Activated T-helper 1 cell treated with Interleukin-2 at 50 U/mL for 16 hours (primary cell): Measurements from ENCODE around the gene CFAP97.
"Not testable (repeated sequence)": the region's sequence is repeated elsewhere in the genome, so short reads cannot be mapped to it uniquely, and the experiment has no call there.

Source experiments
- DNase-seq: peaks from one replicate; pipeline ENCODE4 v3.0.0-alpha.2; 2020; ENCODE audit warnings: low read depth

CFAP97 gene

DNA sequence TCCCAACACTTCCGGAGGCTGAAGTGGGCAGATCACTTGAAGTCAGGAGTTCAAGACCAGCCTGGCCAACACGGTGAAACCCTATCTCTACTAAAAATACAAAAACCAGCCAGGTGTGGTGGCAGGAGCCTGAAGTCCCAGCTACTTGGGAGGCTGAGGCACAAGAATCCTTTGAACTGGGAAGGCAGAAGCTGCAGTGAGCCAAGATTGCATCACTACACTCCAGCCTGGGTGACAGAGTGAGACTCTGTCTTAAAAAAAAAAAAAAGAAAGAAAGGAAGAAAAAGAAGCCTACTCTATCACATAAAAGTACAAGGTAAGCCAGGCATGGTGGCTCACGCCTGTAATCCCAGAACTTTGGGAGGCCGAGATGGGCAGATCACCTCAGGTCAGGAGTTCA, 5.6 kb downstream of the CFAP97 start:
- not testable (repeated sequence) for DNase-seq

DNA sequence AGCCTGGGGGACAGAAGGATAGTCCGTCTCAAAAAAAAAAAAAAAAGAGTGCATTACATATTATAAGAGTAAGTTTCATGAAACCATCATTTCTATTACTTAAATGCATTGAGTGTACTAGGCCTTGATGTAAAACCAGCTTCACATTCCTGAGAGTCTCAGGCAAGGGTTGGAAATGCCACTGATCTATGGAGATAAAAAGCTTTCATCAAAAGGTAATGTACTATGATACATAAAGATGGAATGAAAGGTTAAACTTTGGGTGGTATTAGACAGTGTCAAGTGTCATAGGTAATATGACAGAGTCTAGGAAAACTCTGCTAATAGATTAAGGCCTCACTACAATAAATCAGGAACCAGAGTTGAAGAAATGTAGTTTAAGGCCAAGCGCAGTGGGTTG, 7.4 kb downstream of the CFAP97 start:
- no peak for DNase-seq

DNA sequence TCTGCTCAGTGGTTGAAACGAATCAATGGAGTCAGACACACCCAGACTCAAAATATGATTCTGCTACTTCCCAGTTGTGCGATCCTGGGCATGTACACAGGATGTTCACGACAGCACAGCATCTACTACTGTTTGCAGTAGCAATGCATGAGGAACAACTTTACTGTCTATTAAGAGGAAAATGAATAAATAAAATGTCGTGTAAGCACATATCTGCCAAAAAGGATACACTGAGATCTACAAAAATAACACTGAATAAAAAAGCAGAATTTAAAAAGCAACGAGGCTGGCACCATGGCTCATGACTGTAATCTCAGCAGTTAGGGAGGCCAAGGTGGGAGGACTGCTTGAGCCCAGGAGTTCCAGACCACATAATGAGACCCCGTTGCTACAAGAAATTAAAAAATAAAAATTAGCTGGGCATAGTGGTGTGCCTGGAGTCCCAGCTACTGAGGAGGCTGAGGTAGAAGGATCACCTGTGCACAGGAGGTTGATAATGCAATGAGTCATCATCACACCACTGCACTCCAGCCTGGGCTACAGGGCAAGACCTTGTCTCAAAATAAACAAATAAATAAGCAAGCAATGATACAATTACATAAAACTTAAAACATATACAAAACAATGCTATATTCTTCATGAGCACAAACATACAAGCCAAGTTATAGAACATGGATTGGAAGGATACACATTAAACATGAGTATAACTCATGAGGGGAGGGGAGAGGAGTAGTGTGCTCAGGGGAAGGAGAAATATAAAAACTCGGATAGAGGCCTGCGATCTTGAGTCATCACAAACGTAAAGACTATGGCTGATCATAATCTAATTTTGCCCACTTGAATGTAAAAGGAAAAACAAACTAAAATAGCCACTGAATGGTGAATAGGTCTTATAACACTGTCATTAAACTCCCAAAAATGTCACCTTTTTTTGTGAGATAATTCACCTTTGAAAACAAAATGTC, 8.6 kb downstream of the CFAP97 start:
- no peak for DNase-seq

DNA sequence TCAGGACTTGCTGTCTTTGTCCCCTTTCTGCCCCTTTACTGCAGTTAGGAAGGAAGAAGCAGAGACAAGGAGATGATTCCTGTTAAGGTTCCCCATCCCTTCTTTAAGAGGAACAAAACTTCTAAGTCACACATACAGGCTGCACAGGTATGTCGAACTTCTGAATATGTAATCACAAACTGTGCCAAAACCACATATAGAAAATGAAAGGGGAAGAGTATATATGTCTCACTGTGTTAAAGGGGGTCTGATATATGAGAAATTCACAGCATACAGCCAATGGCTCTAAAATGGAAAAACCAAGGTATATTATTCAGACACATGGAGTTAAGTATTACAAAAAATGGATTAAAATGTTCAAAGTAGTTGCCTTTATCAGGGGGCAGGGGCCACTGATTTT, 11.7 kb downstream of the CFAP97 start:
- no peak for DNase-seq

DNA sequence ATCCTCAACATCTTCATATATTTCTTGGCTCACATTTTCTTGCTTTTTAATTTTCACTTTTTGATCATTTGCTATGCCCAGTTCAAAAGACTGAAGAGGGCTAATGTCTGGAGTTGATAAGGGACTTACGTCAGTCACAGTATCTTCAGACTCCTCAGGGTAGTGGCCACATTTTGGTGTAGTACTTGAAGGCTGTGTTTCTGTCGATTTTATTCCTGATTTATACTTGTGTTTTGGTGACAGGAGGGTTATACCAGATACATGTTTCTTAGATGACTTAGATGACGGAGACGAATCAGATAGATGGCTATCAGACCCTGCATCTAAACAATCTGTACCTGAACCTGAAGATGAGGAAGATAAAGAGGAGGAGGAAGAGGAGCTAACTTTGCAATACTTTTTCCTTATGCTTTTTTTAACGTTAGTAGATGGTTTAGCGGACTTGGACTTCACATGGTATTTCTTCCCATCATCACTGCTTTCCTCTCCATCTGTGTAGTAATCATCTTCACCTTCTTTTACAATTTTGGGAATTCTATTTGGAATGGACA, 13.4 kb downstream of the CFAP97 start:
- DNase-seq, result no peak

DNA sequence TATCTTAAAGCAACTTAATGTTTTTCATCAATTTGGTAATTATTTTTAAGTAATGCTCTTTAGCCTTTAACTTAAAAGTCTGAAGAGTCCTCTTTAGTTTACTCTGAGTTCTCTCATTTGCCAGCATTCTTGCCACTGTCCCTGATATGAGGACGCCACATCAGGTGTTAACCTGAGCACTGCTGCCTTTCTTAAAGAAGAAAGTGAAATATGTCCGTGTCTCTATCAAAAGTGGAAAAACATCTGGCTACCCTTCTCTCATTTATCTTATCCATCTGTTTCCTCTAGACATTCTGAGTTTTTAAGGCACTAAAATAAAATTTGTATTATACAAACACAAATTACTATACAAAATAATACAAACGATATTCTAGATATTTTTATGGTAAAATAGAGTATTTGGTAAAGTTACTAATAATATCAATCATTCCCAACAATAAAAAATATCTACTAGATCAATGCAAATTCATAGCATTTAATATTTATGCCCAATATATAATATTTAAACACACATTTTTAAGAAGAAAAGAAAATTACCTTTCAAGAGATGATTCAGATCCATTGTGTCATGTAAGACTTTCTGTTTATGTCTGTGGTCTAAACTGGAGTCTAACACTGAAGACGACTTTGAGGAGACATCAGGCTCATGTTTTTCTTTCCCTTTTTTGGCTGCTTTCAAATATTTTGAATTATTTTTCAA, 14.0 kb downstream of the CFAP97 start:
- no peak for DNase-seq

DNA sequence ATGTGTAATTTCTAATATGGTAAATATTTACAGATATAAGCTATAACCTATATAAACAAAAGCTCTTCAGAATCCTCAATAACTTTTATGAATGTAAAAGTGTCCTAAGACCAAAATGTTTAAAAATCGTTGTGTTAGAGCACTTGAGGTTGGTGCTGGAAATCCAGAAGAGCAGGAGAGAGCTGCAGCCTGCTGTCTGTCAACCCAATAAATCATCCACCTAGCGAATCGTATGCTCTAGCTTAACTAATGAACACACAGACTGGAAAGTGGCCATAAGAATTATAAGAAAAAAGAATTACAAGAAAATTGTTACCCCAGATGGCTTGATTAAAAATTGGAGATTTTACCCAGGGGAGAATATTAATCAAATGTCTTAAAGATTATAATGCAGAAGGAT, 17.0 kb downstream of the CFAP97 start:
- DNase-seq, result no peak

DNA sequence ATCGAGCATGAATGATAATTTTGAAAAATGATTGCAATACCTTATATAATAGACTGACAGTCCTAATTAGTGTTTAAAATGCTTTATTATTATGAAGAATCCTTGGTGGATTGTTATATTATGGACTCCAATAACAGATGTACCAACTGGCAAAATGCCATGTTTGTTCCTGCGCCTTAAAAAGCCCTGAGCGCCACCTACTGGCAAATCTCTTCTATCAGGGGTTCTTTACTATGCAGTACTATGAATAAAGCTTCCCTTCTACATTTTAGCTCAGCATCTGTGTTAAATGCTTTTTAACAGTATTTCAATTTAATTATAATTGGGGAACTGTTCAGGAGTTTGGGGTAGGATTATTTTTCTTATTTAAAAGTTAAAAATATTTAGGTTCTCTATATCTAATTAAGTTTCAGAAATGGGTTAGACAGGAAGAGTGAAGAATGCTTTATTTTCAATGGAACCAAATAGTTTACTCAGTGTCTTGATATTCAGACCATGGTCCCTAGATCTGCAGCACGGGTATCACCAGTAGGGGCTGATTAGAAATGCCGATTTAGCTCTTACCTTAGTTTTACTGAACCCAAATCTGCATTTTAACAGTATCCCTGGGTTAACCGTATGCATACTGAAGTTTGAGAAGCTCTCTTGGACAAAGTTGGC, 20.0 kb downstream of the CFAP97 start:
- peak; percentile 45 for DNase-seq

DNA sequence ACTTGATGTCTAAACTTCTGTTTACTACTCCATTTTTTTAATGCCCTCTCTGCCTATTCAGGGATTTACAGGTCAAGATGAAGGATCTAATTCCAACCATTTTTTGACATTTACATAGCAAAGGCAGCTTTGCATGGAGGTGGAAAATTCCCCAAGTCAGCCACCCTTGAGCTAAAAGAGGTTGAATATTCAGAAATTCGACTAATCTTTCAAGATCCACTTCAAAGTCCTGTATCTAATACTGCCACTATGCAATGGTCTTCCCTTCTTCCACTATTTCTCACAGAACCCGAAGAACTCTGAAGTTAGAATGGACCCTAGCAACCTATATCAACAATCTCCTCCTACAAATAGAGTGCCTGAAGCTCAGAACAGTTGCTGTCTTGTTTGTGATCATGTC, 21.6 kb downstream of the CFAP97 start:
- DNase-seq, result no peak

DNA sequence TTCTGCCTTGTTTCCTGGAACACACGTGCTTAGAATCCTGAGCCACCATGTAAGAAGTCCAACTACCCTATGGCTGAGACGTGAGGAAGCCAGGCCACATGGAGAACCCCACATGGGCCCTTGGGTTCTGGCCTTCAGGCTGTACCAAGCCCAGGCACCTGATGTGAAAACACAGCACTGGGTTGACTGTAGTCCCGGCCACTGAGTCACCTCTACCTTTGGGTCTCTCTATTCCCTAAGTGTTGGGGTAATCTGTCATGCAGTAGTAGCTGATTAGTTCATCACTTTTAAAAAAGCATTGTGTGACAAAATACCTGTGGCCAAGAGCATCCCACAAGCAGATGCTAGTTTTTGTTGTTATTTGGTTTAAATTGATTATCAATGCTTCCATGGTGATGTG, 24.3 kb downstream of the CFAP97 start:
- DNase-seq, result no peak

DNA sequence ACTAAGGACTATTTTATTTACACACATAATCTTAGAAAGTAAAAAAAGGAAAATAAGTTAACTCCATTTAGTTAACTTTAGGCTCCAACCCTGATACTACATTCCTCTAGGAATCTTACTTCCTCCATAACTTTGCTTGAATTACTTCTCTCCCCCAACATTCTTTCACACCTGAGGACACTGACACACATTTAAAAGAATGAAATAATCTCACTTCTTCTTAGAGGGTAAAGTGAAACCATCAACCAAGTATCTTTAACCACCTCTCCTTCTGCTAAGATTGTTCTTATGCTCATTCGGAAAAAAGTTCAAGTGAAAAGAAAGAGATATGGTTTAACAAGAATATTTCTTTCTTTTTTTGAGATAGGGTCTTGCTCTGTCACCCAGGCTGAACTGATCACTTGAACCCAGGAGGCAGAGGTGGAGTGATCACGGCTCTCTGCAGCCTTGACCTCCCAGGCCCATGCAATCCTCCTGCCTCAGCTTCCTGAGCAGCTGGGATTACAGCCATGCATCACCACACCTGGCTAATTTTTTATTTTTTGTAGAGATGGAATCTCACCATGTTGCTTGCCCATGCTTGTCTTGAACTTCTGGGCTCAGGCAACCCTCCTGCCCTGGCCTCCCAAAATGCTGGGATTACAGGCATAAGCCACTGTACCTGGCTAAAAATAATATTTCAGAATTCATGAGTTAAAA, 32.3 kb downstream of the CFAP97 start:
- DNase-seq, result no peak

DNA sequence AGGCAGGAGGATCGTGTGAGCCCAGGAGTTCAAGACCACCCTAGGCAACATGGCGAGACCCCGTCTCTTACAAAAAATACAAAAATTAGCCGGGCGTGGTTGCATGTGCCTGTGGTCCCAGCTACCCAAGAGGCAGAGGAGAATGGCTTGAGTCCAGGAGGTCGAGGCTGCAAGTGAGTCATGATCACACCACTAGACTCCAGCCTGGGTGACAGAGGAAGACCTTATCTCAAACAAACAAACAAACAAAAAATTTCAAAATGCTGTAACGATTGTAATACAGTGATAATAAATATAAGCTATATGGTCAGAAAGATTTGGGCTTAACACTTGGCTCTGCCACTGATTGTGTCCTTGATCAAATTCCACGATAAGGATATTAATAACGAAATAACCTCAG, 36.6 kb downstream of the CFAP97 start:
- DNase-seq, result no peak

DNA sequence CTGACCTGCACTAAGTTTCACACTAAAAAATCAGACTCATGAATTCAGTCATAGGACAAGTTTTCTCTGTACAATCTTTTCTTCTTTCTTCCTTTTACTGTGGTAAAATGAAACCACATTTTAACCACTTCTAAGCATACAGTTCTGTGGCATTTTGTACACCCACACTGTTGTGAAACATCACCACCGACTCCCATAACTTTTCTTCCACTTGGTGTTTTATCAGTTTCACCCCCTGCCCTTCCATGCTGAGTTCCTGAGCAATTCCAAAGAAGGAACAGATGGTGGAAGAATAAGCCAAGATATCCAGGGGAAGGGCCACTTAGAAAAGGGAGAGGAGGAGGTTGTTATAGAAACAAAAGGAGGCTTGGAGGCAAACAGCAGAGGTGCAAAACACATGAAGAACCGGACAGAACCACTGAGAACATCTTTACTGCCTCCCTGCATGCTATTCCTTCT, 38.2 kb downstream of the CFAP97 start:
- no peak for DNase-seq

DNA sequence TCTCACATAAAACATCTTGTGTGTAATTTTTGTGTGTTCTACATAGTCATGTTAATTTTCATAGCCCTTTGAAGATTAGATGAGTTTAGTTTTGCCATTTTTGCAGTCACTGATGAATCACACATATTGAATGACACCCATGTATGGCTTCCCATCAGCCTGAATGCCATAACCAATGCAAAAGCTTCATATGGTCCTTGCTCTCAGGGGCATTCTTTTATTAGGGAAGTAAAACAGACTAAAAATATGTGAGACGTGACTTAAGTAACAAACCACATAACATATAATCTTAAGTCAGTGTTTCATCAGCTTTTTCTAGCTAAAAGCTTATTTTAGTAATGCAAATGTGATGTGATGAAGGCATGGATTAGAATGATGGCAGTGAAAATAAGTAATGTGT, 52.5 kb downstream of the CFAP97 start:
- DNase-seq, result no peak

DNA sequence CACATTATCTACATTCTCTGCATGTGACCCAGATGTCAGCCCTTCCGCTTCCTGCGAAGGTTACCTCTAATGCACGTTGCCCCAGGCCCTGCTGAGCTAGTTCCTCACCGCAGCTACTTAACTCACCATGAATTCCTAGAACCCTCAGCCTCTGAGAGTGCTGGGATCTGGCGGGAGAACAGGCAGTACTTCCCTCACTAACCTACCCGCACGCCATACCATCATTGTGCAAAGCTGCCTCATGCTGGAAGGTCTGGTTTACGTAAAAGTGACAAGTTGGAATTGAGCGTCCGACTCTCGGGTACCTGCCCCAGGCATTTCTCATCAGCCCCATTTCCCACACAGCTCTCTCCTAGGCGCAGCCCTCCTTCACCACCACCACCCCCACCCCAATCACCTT, 54.4 kb downstream of the CFAP97 start:
- DNase-seq, result no peak

DNA sequence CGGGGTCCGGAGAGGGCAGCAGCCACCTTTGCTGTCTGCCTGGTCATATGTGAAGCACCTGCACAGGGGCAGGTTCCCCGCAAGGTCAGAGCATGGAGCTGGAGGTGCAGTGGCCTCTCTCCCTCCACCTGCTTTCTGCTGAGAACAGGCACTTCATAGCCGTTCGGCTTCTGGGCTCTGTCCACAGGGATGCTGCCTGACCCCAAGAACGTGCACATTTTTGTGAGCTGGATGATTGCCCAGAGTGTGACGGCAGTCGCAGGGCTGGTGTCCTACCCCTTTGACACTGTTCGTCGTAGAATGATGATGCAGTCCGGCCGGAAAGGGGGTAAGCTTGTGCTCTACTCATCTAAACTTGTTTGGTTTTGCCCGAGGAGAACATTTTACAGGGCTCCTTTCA, 58.2 kb downstream of the CFAP97 start:
- DNase-seq, result no peak

DNA sequence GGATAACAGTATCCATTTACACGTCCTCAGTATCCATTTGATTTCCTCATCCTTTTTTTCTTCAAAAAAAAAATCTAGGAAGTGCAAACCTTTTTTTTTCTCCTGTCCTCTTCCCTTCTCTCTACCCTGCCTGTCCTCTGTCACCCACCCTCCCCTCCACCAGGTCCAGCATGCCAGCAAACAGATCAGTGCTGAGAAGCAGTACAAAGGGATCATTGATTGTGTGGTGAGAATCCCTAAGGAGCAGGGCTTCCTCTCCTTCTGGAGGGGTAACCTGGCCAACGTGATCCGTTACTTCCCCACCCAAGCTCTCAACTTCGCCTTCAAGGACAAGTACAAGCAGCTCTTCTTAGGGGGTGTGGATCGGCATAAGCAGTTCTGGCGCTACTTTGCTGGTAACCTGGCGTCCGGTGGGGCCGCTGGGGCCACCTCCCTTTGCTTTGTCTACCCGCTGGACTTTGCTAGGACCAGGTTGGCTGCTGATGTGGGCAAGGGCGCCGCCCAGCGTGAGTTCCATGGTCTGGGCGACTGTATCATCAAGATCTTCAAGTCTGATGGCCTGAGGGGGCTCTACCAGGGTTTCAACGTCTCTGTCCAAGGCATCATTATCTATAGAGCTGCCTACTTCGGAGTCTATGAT, 59.1 kb downstream of the CFAP97 start:
- no peak for DNase-seq

DNA sequence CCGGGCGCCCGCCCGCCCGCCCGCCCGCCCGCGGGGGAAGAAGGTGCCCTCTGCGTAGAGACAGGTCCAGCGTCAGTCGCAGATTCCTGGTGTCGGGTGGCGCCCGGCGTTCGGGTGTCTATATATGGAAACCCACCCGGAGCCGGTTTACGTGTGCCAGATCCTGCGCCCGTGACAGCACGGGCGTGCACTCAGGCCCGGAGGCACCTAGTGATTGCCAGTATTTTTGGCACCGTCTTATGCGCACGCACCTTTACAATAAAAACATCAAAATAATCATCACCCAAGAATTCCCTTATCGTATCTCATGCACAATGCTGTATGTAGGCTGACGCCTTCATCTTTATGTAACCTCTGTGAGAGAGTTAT, 60.2 kb downstream of the CFAP97 start:
- no peak for DNase-seq

DNA sequence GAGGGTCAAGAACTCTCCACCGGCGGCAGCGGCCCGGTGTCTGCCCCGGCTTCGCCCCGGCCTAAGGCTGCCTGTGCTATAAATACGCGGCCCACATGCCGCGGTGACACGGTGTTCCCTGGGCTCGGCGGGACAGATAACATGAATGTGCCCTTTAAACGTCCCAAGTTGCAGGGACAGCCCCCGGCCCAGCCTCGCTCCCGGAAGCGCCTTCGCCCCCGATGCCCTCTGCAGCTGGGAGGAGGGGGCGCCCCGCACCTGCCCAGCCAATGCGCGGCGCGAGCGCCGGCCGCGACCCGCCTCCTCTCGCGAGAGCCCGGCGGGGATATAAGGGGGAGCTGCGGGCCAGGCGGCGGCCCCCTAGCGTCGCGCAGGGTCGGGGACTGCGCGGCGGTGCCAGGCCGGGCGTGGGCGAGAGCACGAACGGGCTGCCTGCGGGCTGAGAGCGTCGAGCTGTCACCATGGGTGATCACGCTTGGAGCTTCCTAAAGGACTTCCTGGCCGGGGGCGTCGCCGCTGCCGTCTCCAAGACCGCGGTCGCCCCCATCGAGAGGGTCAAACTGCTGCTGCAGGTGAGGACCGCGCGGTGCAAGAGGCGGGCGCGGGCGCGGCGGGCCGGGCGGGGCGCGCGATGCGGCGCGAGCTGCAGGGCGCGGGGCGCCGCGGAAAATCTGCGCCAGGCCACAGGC, 60.7 kb downstream of the CFAP97 start, which contains the start of gene SLC25A4:
Gene SLC25A4, plus strand, starts transcription at position 355 of the 689 bp plus-strand sequence. Its CDS starts 107 bp downstream, at position 462.
- DNase-seq, result peak; percentile 70

DNA sequence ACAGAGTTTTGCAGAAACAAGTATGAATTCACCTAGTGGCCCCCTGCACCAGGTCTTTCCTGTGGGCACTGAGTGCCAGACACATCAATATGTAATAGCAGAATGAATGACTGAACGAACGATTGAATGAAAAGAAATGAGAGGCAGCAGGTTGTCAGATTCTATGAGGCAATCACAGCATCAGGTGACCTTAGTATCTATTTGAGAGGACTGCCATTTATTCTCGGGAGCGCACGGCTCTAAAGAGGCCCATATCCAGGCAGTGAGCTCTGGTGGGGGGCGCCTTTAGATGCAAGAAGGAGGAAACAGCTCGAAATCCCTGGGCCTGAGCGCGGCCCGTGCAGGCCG, 61.3 kb downstream of the CFAP97 start:
- DNase-seq, result no peak

DNA sequence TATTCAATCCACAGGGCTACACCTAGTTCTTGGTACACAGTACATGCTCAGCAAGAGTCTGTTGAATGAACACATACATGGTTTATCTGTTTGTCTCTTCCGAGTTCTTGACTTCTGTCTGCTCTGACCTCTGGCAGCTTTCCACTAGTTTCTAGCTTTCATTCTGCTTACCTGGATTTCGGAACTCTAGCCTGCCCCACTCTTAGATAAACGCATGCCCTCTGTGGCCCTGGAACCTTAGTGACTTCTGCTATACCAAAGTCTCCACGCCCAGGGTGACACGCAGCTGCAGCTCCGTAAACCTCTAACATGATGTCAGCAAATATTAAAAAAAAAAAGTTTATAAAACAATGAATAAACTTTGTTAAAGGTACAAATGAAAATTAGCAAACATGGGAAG, 62.0 kb downstream of the CFAP97 start:
- no peak for DNase-seq
